ENCODE results near the gene THOC1. TPM values are rescaled to one million over a fixed set of nuclear protein-coding genes. Genes with fewer than 3 reads are reported as not detected.
A peak's percentile ranks its signal among the peaks of the same experiment; 100 is the strongest.
"Not testable (repeated sequence)": the region's sequence is repeated elsewhere in the genome, so short reads cannot be mapped to it uniquely, and the experiment has no call there.

Gene THOC1, protein sequence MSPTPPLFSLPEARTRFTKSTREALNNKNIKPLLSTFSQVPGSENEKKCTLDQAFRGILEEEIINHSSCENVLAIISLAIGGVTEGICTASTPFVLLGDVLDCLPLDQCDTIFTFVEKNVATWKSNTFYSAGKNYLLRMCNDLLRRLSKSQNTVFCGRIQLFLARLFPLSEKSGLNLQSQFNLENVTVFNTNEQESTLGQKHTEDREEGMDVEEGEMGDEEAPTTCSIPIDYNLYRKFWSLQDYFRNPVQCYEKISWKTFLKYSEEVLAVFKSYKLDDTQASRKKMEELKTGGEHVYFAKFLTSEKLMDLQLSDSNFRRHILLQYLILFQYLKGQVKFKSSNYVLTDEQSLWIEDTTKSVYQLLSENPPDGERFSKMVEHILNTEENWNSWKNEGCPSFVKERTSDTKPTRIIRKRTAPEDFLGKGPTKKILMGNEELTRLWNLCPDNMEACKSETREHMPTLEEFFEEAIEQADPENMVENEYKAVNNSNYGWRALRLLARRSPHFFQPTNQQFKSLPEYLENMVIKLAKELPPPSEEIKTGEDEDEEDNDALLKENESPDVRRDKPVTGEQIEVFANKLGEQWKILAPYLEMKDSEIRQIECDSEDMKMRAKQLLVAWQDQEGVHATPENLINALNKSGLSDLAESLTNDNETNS
- 10 to 100 TPM; 56.4 to 62.2 TPM for total RNA-seq

GRCh38 chr18:267688-268552 is at the start of gene THOC1:
THOC1 (minus strand) TSS chr18:268047; CDS start chr18:268019, 28 bp downstream.
- Mint-ChIP-seq H3K27ac (peak within 1 kb of the TSS; percentile 99), H3K27me3 (no peaks in the 10 kb centered on the region), H3K4me1 (peaks cover 27% of the 10 kb centered on the region), H3K9me3 (no peaks in the 10 kb centered on the region), H3K36me3 (peaks cover 18% of the 10 kb centered on the region), H3K4me3 (peak within 1 kb of the TSS; percentile 95)
- DNase-seq, result peak; percentile 96

GRCh38 chr18:317618-318017 is 49.8 kb upstream of the THOC1 start:
- DNase-seq, result no peak
- Mint-ChIP-seq H3K27me3 (peaks cover 10% of the 10 kb centered on the region), H3K9me3 (no peaks in the 10 kb centered on the region), H3K4me1 (peaks cover 8% of the 10 kb centered on the region), H3K4me3 (no peak overlapping the region), H3K27ac (no peak overlapping the region), H3K36me3 (no peaks in the 10 kb centered on the region)

DNA sequence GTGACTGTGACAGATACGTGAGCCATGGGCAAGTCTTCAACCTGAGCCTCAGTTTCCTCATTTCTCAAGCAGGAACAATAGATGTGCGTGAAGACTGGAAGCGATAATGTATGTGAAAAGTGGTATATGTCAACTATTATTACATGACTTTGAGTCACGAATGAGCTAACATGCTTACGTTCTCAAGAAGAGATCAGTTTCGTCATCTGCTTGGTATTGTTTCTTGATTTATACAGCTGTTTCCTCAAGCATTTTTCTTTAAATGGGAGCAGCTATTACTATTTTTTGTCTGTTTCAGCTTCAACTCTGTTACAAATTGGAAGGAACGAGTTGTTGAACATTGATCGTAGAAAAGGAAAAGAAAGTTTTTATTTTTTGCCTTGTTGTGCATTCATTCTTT is 48.5 kb upstream of the THOC1 start:
- Mint-ChIP-seq H3K4me1 (no peaks in the 10 kb centered on the region), H3K27me3 (no peaks in the 10 kb centered on the region), H3K27ac (no peak overlapping the region), H3K36me3 (no peaks in the 10 kb centered on the region), H3K4me3 (no peak overlapping the region), H3K9me3 (no peaks in the 10 kb centered on the region)
- no peak for DNase-seq

GRCh38 chr18:313931-314330 is 46.1 kb upstream of the THOC1 start:
- Mint-ChIP-seq H3K4me1 (no peaks in the 10 kb centered on the region), H3K27ac (no peak overlapping the region)

DNA sequence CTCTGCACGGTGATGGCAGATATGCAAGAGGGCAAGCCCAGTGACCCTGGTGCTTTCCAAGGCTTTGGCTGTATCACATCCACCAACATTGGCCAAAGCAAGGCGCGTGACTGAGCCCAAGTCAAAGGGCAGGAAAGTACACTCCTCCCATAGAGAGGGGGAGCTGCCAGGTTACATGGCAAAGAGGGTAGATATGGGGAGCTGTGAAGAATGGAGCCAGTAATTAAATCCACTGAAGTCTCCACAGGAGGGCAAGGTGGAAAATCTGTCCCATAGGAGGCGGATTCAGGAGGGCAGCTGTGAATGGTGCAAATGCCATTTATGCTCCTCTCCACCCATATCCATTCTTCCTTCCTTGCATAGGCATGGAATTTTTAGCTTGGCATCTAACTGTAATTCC is 44.6 kb upstream of the THOC1 start:
- Mint-ChIP-seq H3K36me3 (no peaks in the 10 kb centered on the region), H3K27ac (no peak overlapping the region), H3K4me1 (no peaks in the 10 kb centered on the region), H3K4me3 (no peak overlapping the region), H3K9me3 (no peaks in the 10 kb centered on the region), H3K27me3 (peaks cover 8% of the 10 kb centered on the region)
- no peak for DNase-seq

More at GRCh38 chr18:313931-314330, 46.1 kb upstream of the THOC1 start:
- Mint-ChIP-seq H3K9me3 (no peaks in the 10 kb centered on the region), H3K27me3 (peaks cover under 1% of the 10 kb centered on the region), H3K36me3 (no peaks in the 10 kb centered on the region), H3K4me3 (no peak overlapping the region)
- no peak for DNase-seq

DNA sequence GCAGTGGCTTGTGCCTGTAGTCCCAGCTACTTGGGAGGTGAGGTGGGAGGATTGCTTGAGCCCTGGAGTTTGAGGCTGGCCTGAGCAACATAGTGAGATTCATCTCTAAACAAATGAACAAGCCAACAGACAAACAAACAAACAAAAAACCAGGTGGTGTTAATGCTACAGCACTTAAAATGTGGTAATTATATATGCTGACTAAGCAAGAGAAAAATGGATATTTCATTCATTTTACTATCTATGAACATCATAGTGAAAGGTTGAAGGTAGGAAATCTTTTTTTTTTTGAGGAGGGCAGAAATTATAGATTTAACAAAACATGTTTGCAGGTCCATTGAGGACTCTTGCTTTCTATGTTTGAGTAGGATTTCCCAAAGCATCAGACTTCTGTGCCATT is 42.2 kb upstream of the THOC1 start:
- no peaks in the 10 kb centered on the region for H3K9me3 Mint-ChIP-seq
- H3K36me3 Mint-ChIP-seq, result no peaks in the 10 kb centered on the region
- DNase-seq, result no peak
- no peaks in the 10 kb centered on the region for H3K4me1 Mint-ChIP-seq
- H3K27ac Mint-ChIP-seq, result no peak overlapping the region
- H3K27me3 Mint-ChIP-seq, result peaks cover 16% of the 10 kb centered on the region
- H3K4me3 Mint-ChIP-seq, result no peak overlapping the region

GRCh38 chr18:308086-308485 is 40.2 kb upstream of the THOC1 start:
- H3K36me3 Mint-ChIP-seq, DNase-seq, H3K4me3 Mint-ChIP-seq, H3K27ac Mint-ChIP-seq, H3K9me3 Mint-ChIP-seq, H3K4me1 Mint-ChIP-seq: not testable (repeated sequence)
- H3K27me3 Mint-ChIP-seq, result peaks cover 22% of the 10 kb centered on the region

DNA sequence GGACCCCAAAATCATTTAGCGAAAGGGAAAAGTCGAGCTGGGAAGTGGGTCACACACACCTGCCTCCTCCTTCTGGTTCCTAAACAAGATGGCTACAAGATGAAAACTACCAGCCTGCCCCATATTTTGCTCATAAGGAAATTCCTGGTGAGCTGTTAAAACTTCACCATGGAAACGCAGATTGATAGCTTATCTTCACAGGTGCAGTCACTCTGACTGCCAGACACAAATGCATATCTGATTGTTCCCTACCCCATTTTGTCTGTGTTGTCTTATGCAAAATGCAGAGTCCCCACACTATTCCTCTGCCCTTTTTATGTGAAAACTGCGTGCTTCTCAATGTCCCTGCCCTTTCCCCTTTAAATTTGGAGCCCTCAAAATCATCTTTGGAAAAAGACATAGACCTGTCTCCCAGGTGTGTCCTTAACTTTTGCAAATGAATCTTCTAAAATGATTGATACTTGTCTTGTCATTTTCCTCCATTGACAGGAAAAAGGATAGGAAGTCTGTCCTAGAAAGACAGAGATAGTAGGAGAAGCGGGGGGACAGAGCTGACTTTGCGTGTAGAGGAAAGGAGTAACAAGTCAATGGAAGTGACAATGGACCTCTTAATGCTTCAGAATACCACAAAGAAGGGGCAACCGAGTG is 38.9 kb upstream of the THOC1 start:
- peaks cover 22% of the 10 kb centered on the region for H3K27me3 Mint-ChIP-seq
- no peaks in the 10 kb centered on the region for H3K9me3 Mint-ChIP-seq
- DNase-seq, result no peak
- H3K4me1 Mint-ChIP-seq, result no peaks in the 10 kb centered on the region
- no peaks in the 10 kb centered on the region for H3K36me3 Mint-ChIP-seq
- no peak overlapping the region for H3K27ac Mint-ChIP-seq
- no peak overlapping the region for H3K4me3 Mint-ChIP-seq

DNA sequence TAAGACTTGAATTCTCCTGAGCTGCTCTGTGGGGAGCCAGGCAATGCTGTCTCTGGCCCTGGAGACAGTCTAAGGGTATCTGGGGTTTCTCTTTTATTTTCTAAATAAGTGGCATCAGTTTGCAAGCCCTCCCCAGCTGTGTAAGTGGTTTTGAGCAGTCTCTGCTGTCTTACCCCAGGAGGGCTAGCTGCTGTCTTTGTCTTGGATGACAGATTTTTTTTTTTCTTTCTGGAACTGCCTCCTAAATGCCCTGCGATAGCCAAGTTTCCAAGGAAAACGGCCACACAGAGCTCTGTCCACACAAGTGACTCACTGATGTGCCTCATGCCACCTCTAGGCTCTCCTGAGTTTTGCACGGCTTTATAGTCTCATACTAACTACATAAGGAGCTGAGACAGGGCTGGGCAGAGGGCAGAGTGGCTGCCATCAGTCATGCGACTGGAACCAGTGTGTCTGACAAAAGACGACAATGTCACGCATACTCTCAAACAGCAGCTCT is 37.2 kb upstream of the THOC1 start:
- Mint-ChIP-seq H3K4me3 (no peak overlapping the region), H3K9me3 (no peaks in the 10 kb centered on the region), H3K4me1 (no peaks in the 10 kb centered on the region), H3K27ac (no peak overlapping the region), H3K27me3 (peaks cover 25% of the 10 kb centered on the region), H3K36me3 (no peaks in the 10 kb centered on the region)
- no peak for DNase-seq

GRCh38 chr18:303607-304006 is 35.8 kb upstream of the THOC1 start:
- no peak for DNase-seq
- H3K4me1 Mint-ChIP-seq, result no peaks in the 10 kb centered on the region
- H3K27me3 Mint-ChIP-seq, result peaks cover 21% of the 10 kb centered on the region
- no peak overlapping the region for H3K4me3 Mint-ChIP-seq
- H3K27ac Mint-ChIP-seq, result no peak overlapping the region
- H3K9me3 Mint-ChIP-seq, result no peaks in the 10 kb centered on the region
- no peaks in the 10 kb centered on the region for H3K36me3 Mint-ChIP-seq

- Mint-ChIP-seq H3K4me3 (no peak overlapping the region), H3K27ac (no peak overlapping the region), H3K9me3 (no peaks in the 10 kb centered on the region), H3K27me3 (peaks cover 19% of the 10 kb centered on the region), H3K4me1 (no peaks in the 10 kb centered on the region), H3K36me3 (no peaks in the 10 kb centered on the region)
- no peak for DNase-seq
These were observed 35.2 kb upstream of the THOC1 start for GRCh38 chr18:303011-303410.

DNA sequence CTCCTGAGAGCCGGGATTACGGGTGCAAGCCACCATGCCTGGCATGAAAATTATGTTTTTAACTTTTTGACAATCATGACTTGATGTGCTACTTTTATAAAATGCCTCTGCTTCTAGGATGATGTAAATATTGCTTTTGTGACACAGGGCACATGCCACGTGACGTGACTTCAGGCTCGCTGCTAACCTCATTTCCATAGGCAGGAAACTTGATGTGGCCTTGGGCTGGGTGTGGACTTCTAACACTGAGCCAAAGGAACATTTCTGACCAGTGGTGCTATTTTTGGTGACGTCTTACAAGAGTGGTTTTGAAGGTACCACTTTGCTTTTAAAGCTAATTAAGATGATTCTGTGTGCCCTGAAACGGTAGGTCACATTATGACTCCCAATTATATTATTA is 34.2 kb upstream of the THOC1 start:
- H3K36me3 Mint-ChIP-seq, result no peaks in the 10 kb centered on the region
- H3K4me3 Mint-ChIP-seq, result no peak overlapping the region
- H3K9me3 Mint-ChIP-seq, result no peaks in the 10 kb centered on the region
- H3K27ac Mint-ChIP-seq, result no peak overlapping the region
- no peaks in the 10 kb centered on the region for H3K4me1 Mint-ChIP-seq
- no peak for DNase-seq
- H3K27me3 Mint-ChIP-seq, result peaks cover 16% of the 10 kb centered on the region

DNA sequence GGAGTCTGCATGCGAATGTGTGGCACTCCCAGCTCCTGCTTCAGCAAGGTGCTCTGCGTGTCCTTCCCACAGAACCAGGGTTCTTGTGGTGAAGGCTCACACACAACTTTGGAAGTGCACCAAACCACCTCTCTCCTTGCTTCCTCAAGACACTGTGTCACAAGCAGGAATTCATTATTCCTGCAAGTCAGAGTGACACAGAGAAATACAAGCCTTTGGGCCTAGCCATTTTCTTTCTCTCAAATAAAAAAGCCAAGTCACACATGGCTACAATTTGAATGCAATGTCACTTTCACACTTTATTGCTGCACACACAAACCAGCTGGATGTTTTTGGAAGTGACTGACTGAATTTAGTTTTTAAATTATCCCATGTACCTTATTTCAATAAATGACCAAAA is 30.1 kb upstream of the THOC1 start:
- no peaks in the 10 kb centered on the region for H3K36me3 Mint-ChIP-seq
- no peaks in the 10 kb centered on the region for H3K4me1 Mint-ChIP-seq
- no peaks in the 10 kb centered on the region for H3K9me3 Mint-ChIP-seq
- no peak for DNase-seq
- H3K27me3 Mint-ChIP-seq, result peaks cover 14% of the 10 kb centered on the region
- H3K4me3 Mint-ChIP-seq, result no peak overlapping the region
- no peak overlapping the region for H3K27ac Mint-ChIP-seq

GRCh38 chr18:295756-296490 is 28.1 kb upstream of the THOC1 start:
- Mint-ChIP-seq H3K36me3 (no peaks in the 10 kb centered on the region), H3K27me3 (peaks cover 21% of the 10 kb centered on the region), H3K9me3 (no peaks in the 10 kb centered on the region), H3K4me3 (no peak overlapping the region), H3K4me1 (no peaks in the 10 kb centered on the region), H3K27ac (no peak overlapping the region)
- no peak for DNase-seq

Data from activated naive CD8-positive, alpha-beta T cell treated with anti-CD3 and anti-CD28 coated beads for 36 hours (primary cell).